GM18520 (cell line): ENCODE data around the gene LTBP1.

Experiments used
- ATAC-seq: cut with Tn5 transposase; IDR thresholded peaks from one replicate; pipeline ENCODE4 v1.9.1; 2021; ENCODE audit not compliant: unreplicated experiment

The LTBP1 gene

GRCh38 chr2:33005057-33005456, 58.3 kb downstream of the LTBP1 start:
- ATAC-seq, result no peak

DNA sequence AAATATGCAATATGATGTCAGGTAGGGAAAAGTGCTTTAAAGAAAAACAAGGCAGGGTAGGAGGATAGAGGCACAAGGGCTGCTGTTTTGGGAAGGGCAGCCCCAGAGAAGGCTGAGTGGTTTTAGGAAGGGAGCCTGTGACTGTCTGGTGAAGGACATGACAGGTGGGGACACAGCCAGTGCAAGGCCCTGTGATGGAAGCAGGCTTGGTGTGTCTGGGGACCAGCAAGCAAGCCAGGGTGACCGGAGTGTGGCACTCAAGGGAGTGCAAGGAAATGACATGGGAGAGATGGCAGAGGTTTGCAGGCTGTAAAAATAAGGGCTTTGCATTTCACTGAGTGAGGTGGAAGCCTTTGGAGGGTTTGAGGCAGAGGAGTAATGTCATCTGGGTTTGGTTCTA, 62.0 kb downstream of the LTBP1 start:
- no peak for ATAC-seq

DNA sequence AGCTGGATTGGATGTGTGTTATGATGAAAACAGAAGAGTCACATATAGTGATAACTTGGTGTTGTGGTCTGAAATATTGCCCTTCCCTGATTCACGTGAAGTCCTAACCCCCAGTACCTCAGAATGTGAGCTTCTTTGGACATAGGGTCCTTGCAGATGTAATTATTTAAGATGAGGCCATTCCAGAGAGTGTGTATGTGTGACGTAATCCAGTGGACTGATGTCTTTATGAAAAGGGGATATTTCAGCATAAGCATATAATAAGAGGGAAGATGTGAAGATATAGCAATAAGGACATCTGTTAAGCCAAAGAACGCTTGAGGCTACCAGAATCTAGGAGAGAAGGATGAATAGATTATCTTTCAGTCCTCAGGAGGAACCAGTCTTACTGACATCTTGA, 62.5 kb downstream of the LTBP1 start:
- no peak for ATAC-seq

DNA sequence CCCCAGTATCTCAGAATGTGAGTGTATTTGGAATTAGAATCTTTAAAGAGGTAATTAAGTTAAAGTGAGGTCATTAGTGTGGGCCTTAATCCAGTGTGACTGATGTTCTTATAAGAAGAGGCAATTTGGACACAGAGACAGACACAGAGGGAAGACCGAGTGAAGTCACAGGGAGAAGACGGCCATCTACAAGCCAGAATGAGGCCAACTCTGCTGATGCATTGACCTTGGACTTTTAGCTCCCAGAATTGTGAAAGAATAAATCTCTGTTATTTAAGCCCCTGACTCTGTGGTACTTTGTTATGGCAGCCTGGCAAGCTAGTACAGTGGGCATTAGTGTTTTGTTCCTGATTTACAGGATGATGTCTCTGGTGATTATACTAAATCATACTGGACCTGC, 64.6 kb downstream of the LTBP1 start:
- no peak for ATAC-seq

DNA sequence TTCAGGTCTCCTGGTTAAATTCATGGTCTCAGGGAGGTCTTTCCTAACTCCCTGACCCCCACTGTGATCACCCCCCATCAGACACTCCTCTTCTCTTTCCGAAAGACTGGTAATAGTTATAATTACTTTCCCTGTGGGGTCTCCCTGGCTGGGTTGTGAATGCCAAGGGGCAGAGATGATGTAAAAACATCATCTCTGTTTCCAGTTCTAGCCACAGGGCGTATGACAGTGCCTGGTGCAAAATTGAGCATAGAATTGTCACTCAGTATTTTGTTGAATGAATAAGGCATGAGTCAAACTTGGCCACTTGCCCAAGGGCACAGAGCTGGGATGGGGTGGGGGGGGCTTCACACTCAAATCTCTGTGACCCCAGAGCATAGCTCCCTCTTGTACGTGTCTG, 65.2 kb downstream of the LTBP1 start:
- no peak for ATAC-seq

DNA sequence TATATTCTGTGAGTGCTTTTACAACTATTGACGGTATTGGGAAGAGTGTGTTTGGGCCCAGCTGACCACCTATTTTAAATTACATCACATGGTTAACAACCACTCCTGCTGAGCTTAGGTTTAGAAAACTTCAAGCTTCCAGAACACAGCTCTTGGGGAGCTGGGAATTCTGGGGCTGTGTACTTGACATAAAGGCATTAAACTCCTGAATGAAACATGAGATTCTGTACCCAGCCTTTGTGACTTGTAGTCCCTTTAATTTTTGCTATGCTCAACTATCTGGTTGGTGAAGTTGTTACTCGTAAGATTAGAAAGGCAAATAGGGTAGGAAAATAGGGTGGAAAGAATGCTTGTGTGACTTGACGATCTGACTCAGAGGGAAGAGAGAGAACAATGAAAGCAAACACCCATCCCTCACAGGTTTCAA, 66.9 kb downstream of the LTBP1 start:
- no peak for ATAC-seq

GRCh38 chr2:33014268-33014667, 67.5 kb downstream of the LTBP1 start:
- ATAC-seq, result no peak

DNA sequence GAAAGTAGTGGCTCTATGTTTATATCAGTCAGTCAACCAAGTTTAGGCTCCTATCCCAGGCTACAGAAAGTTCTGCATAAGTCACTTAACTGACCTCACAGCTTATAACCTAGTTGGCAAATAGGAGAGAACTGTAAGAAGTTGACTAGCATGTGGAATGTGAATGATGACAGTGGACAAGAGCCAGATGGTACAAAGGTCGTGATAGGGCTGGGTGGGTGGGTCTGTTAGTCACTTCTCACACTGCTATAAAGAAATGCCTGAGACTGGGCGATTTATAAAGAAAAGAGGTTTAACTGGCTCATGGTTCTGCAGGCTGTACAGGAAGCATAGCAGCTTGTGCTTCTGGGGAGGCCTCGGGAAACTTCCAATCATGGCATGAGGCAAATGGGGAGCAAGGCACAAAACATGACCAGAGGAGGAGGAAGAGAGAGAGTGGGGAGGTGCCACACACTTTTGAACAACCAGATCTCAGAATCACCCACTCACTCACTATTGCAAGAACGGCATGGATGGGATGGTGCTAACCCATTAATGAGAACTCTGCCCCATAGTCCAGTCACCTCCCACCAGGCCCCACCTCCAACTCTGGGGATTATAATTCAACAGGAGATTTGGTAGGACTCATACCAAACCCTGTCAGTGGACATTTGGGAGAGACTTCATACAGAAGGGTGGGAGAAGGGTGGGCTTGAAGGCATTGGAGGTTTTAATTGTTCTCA, 68.8 kb downstream of the LTBP1 start:
- ATAC-seq, result no peak

- no peak for ATAC-seq
Measured at GRCh38 chr2:33018271-33018670, 71.5 kb downstream of the LTBP1 start.

GRCh38 chr2:33019796-33020195, 73.0 kb downstream of the LTBP1 start:
- ATAC-seq, result no peak

- no peak for ATAC-seq
Measured at GRCh38 chr2:33020883-33021282, 74.1 kb downstream of the LTBP1 start.

- ATAC-seq, result no peak
Measured at GRCh38 chr2:33021542-33022227, 74.9 kb downstream of the LTBP1 start.

DNA sequence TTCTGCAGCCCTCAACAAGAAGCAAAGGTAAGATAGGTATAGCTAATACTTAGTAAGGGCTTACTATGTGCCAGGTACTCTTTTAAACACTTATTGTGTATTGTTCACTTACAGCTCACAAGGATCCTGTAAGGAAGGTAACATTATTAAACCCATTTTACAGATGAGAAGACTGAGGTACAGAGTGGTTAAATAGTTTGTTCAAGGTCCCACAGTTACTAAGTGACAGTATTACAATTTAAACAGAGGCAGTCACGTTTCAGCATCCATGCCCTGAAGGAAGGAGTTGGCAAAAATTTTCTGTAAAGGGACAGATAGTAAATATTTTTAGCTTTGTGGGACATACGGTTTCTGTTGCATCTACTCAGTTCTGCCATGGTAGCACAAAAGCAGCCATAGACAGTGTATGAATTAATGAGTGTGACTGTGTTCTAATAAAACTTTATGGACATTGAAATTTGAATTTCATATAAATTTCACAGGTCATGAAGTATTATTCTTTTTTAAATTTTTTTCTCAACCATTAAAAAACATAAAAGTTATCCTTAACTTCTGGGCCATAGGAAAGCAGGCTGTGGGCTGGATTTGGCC, 75.7 kb downstream of the LTBP1 start:
- ATAC-seq, result no peak

DNA sequence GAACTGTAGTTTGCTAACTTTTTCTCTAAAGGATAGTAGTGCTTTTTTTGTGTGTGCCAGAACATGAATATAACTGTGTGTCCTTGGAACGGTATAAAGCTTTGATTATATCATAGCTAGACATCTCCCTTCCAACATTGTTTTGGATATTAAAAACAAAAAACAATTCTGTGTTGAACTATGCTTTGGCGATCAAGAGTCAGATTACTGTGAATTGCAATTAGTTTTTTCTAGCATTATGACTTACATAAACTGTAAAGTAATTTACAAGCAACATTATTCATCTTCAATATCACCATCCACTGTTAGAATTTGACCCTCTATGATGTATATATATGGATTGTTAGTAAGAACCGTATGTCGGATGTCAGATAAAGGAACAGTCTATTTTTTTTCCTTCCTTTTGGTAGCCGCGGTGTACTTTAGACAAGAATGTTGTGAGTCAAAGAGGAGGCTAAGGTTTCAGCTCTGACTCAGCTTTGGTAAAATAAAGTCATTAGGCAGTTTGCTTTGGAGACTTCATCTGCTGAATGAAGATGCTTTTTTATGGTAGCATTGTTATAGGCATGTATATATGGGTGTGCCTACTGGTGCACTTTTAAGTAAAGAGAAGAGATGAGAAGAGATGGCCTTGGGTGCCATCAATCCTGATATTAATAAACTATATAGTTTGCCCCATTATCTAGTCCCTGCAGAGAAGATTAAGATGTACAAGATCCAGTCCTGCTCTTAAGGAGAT, 76.4 kb downstream of the LTBP1 start:
- no peak for ATAC-seq

GRCh38 chr2:33023728-33024500, 77.2 kb downstream of the LTBP1 start:
- ATAC-seq, result no peak

- no peak for ATAC-seq
Measured at GRCh38 chr2:33024758-33025157, 78.0 kb downstream of the LTBP1 start.

- ATAC-seq, result no peak
Measured at GRCh38 chr2:33029459-33029858, 82.7 kb downstream of the LTBP1 start.

GRCh38 chr2:33029926-33030325, 83.2 kb downstream of the LTBP1 start:
- no peak for ATAC-seq

DNA sequence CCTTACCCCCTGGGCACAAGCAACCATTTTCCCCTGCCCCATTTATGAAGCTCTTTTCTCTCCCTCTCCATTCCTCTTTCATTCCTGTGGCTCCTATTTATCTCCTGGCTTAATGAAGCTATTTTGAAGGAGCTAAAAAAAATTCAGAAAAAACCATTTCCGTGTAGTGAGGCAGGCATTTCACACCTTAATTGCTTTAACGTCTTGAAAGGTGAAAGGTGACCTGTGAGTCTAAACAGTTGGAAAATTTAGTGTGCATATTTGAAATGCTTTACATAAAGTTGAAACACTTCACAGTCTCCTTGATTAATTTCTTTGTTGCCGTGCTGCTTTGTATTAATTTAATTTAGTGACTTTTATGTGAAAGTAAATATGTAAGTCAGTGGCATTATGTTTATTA, 83.6 kb downstream of the LTBP1 start:
- no peak for ATAC-seq

GRCh38 chr2:33032245-33032644, 85.5 kb downstream of the LTBP1 start:
- no peak for ATAC-seq

DNA sequence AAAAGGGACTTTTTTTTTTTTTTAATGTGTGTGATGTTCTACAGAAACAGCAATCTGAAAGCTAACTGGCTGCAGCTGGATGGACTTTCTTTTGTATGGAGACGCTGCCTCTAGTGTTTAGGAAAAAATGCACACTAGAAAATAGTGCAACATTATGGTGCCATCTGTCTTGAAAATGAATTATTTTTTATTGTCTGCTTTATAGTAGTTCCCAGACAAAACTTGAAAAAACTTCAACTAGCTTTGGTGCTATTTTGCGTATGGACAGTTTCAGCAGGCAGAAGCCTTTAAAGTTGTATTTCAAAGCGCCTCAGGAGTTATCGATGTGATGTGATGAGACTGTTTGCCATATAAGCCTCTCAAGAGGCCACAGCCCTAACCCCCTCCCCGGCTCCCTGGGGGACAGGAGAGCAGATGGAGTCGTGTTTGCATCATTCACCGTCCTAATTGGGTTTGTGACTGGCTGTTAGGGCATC, 86.9 kb downstream of the LTBP1 start:
- ATAC-seq, result no peak
